ENCODE measurements around the gene INTS11.
"Not testable (repeated sequence)": the region's sequence is repeated elsewhere in the genome, so short reads cannot be mapped to it uniquely, and the experiment has no call there.

Gene INTS11

GRCh38 chr1:1324524-1325287 lies at the start of gene INTS11, which contains the start of gene CPTP:
Gene INTS11, minus strand, starts transcription at chr1:1324660. Its CDS starts 52 bp downstream, at chr1:1324608.
Gene CPTP, plus strand, starts transcription at chr1:1324802. Its CDS starts 2,109 bp downstream, at chr1:1326911.
- peak; percentile 93 to 94 (median 93) for DNase-seq (ENCODE audit: low read depth in 3 of 3, low spot score in 1 of 3)

- DNase-seq (ENCODE audit: low read depth in 3 of 3, low spot score in 1 of 3) = no peak
These were observed 49.5 kb upstream of the INTS11 start for GRCh38 chr1:1373815-1374588.

- no peak for DNase-seq (ENCODE audit: low read depth in 3 of 3, low spot score in 1 of 3)
These were observed 48.8 kb upstream of the INTS11 start for GRCh38 chr1:1373051-1373814.

GRCh38 chr1:1371746-1372711 lies 47.6 kb upstream of the INTS11 start:
- DNase-seq (ENCODE audit: low read depth in 3 of 3, low spot score in 1 of 3) = peak; percentile 36 to 76 (median 57)

- peak in 1 of 3 donors; percentile 26 for DNase-seq (ENCODE audit: low read depth in 3 of 3, low spot score in 1 of 3)
These were observed 46.9 kb upstream of the INTS11 start for GRCh38 chr1:1371364-1371745.

- no peak for DNase-seq (ENCODE audit: low read depth in 3 of 3, low spot score in 1 of 3)
These were observed 46.4 kb upstream of the INTS11 start for GRCh38 chr1:1370771-1371300.

GRCh38 chr1:1370094-1370493 lies 45.6 kb upstream of the INTS11 start:
- DNase-seq (ENCODE audit: low read depth in 3 of 3, low spot score in 1 of 3) = not testable (repeated sequence)

- DNase-seq (ENCODE audit: low read depth in 3 of 3, low spot score in 1 of 3) = no peak
These were observed 42.9 kb upstream of the INTS11 start for GRCh38 chr1:1367315-1367714.

- no peak for DNase-seq (ENCODE audit: low read depth in 3 of 3, low spot score in 1 of 3)
These were observed 42.2 kb upstream of the INTS11 start for GRCh38 chr1:1366699-1367066.

GRCh38 chr1:1365875-1366698 lies 41.6 kb upstream of the INTS11 start:
- DNase-seq (ENCODE audit: low read depth in 3 of 3, low spot score in 1 of 3) = no peak

GRCh38 chr1:1364266-1364665 lies 39.8 kb upstream of the INTS11 start:
- no peak for DNase-seq (ENCODE audit: low read depth in 3 of 3, low spot score in 1 of 3)

- no peak for DNase-seq (ENCODE audit: low read depth in 3 of 3, low spot score in 1 of 3)
These were observed 37.5 kb upstream of the INTS11 start for GRCh38 chr1:1361982-1362423.

- no peak for DNase-seq (ENCODE audit: low read depth in 3 of 3, low spot score in 1 of 3)
These were observed 36.9 kb upstream of the INTS11 start for GRCh38 chr1:1361233-1361981.

GRCh38 chr1:1360506-1361169 lies 36.2 kb upstream of the INTS11 start:
- no peak for DNase-seq (ENCODE audit: low read depth in 3 of 3, low spot score in 1 of 3)

- no peak for DNase-seq (ENCODE audit: low read depth in 3 of 3, low spot score in 1 of 3)
These were observed 35.4 kb upstream of the INTS11 start for GRCh38 chr1:1359664-1360468.

- DNase-seq (ENCODE audit: low read depth in 3 of 3, low spot score in 1 of 3) = no peak
These were observed 34.8 kb upstream of the INTS11 start for GRCh38 chr1:1359308-1359663.

Data from stimulated activated CD4-positive, alpha-beta T cell treated with anti-CD3 and anti-CD28 coated beads, TNF-alpha, amount 100 ng/mL, for 1 hour (primary cell).